Muscle of leg (tissue), 11 donors: Measurements from ENCODE around the gene LRP1B. TPM values are rescaled to one million over a fixed set of nuclear protein-coding genes. Genes with fewer than 3 reads are reported as not detected.

Source experiments
- DNase-seq: peaks from one replicate; pipeline ENCODE4 v3.0.0; 2013
- H3K27ac ChIP-seq: one replicate; pipeline ENCODE4 v1.5.1; 2013; ENCODE audit warnings: mild to moderate bottlenecking, low read length, control low read depth
- H3K27me3 ChIP-seq: one replicate; pipeline ENCODE4 v1.6.1; 2013; ENCODE audit warnings: low read length; ENCODE audit not compliant: control insufficient read depth, insufficient read depth
- H3K36me3 ChIP-seq: one replicate; pipeline ENCODE4 v1.6.1; 2013; ENCODE audit warnings: low read length; ENCODE audit not compliant: control insufficient read depth, insufficient read depth
- H3K4me1 ChIP-seq: one replicate; pipeline ENCODE4 v1.6.1; 2013; ENCODE audit warnings: low read length; ENCODE audit not compliant: control insufficient read depth, insufficient read depth
- H3K4me3 ChIP-seq: one replicate; pipeline ENCODE4 v1.5.1; 2013; ENCODE audit warnings: low read length, control low read depth
- H3K9me3 ChIP-seq: replicated peaks from 2 replicates; pipeline ENCODE4 v1.6.1; 2013; ENCODE audit warnings: low read depth, low read length; ENCODE audit not compliant: control insufficient read depth
- WGBS: methylation state at CpG from one replicate; pipeline ENCODE4 v1.1.5; 2013; ENCODE audit warnings: missing lambda C conversion rate; ENCODE audit not compliant: insufficient coverage; 5-methylcytosine and 5-hydroxymethylcytosine counted together
- polyA plus RNA-seq, 8 donors: library from polyadenylated mRNA; unstranded; fragments of 120-200 nt; gene quantifications; one replicate each; pipeline versions ENCODE4 v1.2.1 to v1.2.3, GENCODE V29; 2013; ENCODE audit warnings: inconsistent platforms in 1 of 8, low replicate concordance in 1 of 8; ENCODE audit not compliant: insufficient read length in 8 of 8, insufficient read depth in 1 of 8
- total RNA-seq: library from RNA; stranded (reverse); fragments of 120-200 nt; gene quantifications from one replicate; pipeline ENCODE4 v1.2.4, GENCODE V29; 2013

LRP1B gene
- total and polyA plus RNA-seq, 9 donors, result 0.84 to 2.3 (median 1.4) TPM

- no peak overlapping the region for H3K27ac ChIP-seq
- DNase-seq, result no peak
These were observed 607.6 kb downstream of the LRP1B start for GRCh38 chr2:141523199-141523598.

GRCh38 chr2:141522702-141523101, 608.1 kb downstream of the LRP1B start:
- H3K27ac ChIP-seq, result no peak overlapping the region
- H3K27me3 ChIP-seq, result no peaks in the 10 kb centered on the region
- WGBS, result 71% methylated on average over 1 of the region's 1 CpG
- no peaks in the 10 kb centered on the region for H3K9me3 ChIP-seq
- no peak for DNase-seq
- H3K4me3 ChIP-seq, result no peak overlapping the region
- no peaks in the 10 kb centered on the region for H3K36me3 ChIP-seq
- no peaks in the 10 kb centered on the region for H3K4me1 ChIP-seq

More at GRCh38 chr2:141523199-141523598, 607.6 kb downstream of the LRP1B start:
- no peaks in the 10 kb centered on the region for H3K36me3 ChIP-seq
- no peaks in the 10 kb centered on the region for H3K9me3 ChIP-seq
- H3K4me1 ChIP-seq, result no peaks in the 10 kb centered on the region
- H3K27me3 ChIP-seq, result no peaks in the 10 kb centered on the region
- no peak overlapping the region for H3K4me3 ChIP-seq

- H3K27me3 ChIP-seq, result no peaks in the 10 kb centered on the region
- H3K4me3 ChIP-seq, result no peak overlapping the region
These were observed 608.8 kb downstream of the LRP1B start for GRCh38 chr2:141522048-141522447.

GRCh38 chr2:141519906-141520305, 610.9 kb downstream of the LRP1B start:
- H3K4me1 ChIP-seq, result no peaks in the 10 kb centered on the region
- H3K36me3 ChIP-seq, result no peaks in the 10 kb centered on the region
- H3K4me3 ChIP-seq, result no peak overlapping the region
- no peaks in the 10 kb centered on the region for H3K27me3 ChIP-seq
- WGBS, result no CpG with 5 or more reads among the region's 2 CpGs
- H3K9me3 ChIP-seq, result no peaks in the 10 kb centered on the region
- DNase-seq, result no peak
- H3K27ac ChIP-seq, result no peak overlapping the region

More at GRCh38 chr2:141522048-141522447, 608.8 kb downstream of the LRP1B start:
- no peak for DNase-seq
- WGBS, result 60% methylated on average over 1 of the region's 3 CpGs
- no peak overlapping the region for H3K27ac ChIP-seq
- H3K9me3 ChIP-seq, result no peaks in the 10 kb centered on the region
- H3K4me1 ChIP-seq, result no peaks in the 10 kb centered on the region
- H3K36me3 ChIP-seq, result no peaks in the 10 kb centered on the region

GRCh38 chr2:141517852-141518421, 612.9 kb downstream of the LRP1B start:
- no peaks in the 10 kb centered on the region for H3K9me3 ChIP-seq
- no peaks in the 10 kb centered on the region for H3K4me1 ChIP-seq
- H3K27me3 ChIP-seq, result no peaks in the 10 kb centered on the region
- WGBS, result 82% methylated on average over 1 of the region's 2 CpGs
- H3K4me3 ChIP-seq, result no peak overlapping the region
- no peaks in the 10 kb centered on the region for H3K36me3 ChIP-seq
- no peak for DNase-seq
- H3K27ac ChIP-seq, result no peak overlapping the region

- Histone ChIP-seq H3K27ac (no peak overlapping the region), H3K4me1 (no peaks in the 10 kb centered on the region), H3K27me3 (no peaks in the 10 kb centered on the region), H3K4me3 (no peak overlapping the region), H3K9me3 (no peaks in the 10 kb centered on the region), H3K36me3 (no peaks in the 10 kb centered on the region)
- no CpG with 5 or more reads among the region's 5 CpGs for WGBS
- no peak for DNase-seq
These were observed 613.5 kb downstream of the LRP1B start for GRCh38 chr2:141517180-141517851.

- no peak overlapping the region for H3K27ac ChIP-seq
- DNase-seq, result no peak
- H3K4me3 ChIP-seq, result no peak overlapping the region
- H3K27me3 ChIP-seq, result no peaks in the 10 kb centered on the region
- H3K4me1 ChIP-seq, result no peaks in the 10 kb centered on the region
- no peaks in the 10 kb centered on the region for H3K9me3 ChIP-seq
- no peaks in the 10 kb centered on the region for H3K36me3 ChIP-seq
These were observed 614.9 kb downstream of the LRP1B start for GRCh38 chr2:141515931-141516330.

GRCh38 chr2:141513853-141514252, 617.0 kb downstream of the LRP1B start:
- no peak overlapping the region for H3K4me3 ChIP-seq
- H3K27me3 ChIP-seq, result no peaks in the 10 kb centered on the region
- H3K9me3 ChIP-seq, result no peaks in the 10 kb centered on the region
- WGBS, result 0% methylated on average over 1 of the region's 2 CpGs
- no peak for DNase-seq
- H3K36me3 ChIP-seq, result no peaks in the 10 kb centered on the region
- H3K4me1 ChIP-seq, result no peaks in the 10 kb centered on the region
- no peak overlapping the region for H3K27ac ChIP-seq

- Histone ChIP-seq H3K36me3 (no peaks in the 10 kb centered on the region), H3K4me1 (no peaks in the 10 kb centered on the region), H3K4me3 (no peak overlapping the region), H3K27ac (no peak overlapping the region), H3K9me3 (no peaks in the 10 kb centered on the region), H3K27me3 (no peaks in the 10 kb centered on the region)
- WGBS, result no CpG with 5 or more reads among the region's 5 CpGs
- DNase-seq, result no peak
These were observed 621.8 kb downstream of the LRP1B start for GRCh38 chr2:141508806-141509595.

- no peaks in the 10 kb centered on the region for H3K4me1 ChIP-seq
- no peak for DNase-seq
- no peaks in the 10 kb centered on the region for H3K9me3 ChIP-seq
- no peaks in the 10 kb centered on the region for H3K27me3 ChIP-seq
- no peaks in the 10 kb centered on the region for H3K36me3 ChIP-seq
- H3K4me3 ChIP-seq, result no peak overlapping the region
- no peak overlapping the region for H3K27ac ChIP-seq
These were observed 622.6 kb downstream of the LRP1B start for GRCh38 chr2:141508086-141508752.
